Activated CD8-positive, alpha-beta memory T cell treated with anti-CD3 and anti-CD28 coated beads, Interleukin-2, amount 10 ng/mL, durations not matched to agents 7 days and 5 days (primary cell): Measurements from ENCODE around the gene SPRED3. TPM values are rescaled to one million over a fixed set of nuclear protein-coding genes. Genes with fewer than 3 reads are reported as not detected.

ENCODE experiments used
- ATAC-seq: fragments of 150-1000 bp; cut with Tn5 transposase; one replicate; pipeline ENCODE4 v1.10.0; 2021; ENCODE audit warnings: moderate library complexity
- CTCF ChIA-PET: fragments of 350-600 bp; sonication (Branson Sonifier 250); formaldehyde crosslinking; loops from one replicate; lab custom pipeline; 2021; ENCODE audit warnings: antibody characterized with exemption; lab: Charles Lee
- DNase-seq: peaks from one replicate; pipeline ENCODE4 v3.0.0-alpha.2; 2020
- H3K27ac Mint-ChIP-seq: one replicate; pipeline ENCODE4 v1.8.0; 2021; ENCODE audit warnings: mild to moderate bottlenecking, mixed read lengths
- H3K27me3 Mint-ChIP-seq: one replicate; pipeline ENCODE4 v1.8.0; 2021; ENCODE audit warnings: mixed read lengths
- H3K36me3 Mint-ChIP-seq: one replicate; pipeline ENCODE4 v1.8.0; 2021; ENCODE audit warnings: mild to moderate bottlenecking, mixed read lengths
- H3K4me1 Mint-ChIP-seq: one replicate; pipeline ENCODE4 v1.8.0; 2021; ENCODE audit warnings: mixed read lengths
- H3K4me3 Mint-ChIP-seq: one replicate; pipeline ENCODE4 v1.8.0; 2021; ENCODE audit warnings: mild to moderate bottlenecking, moderate library complexity, mixed read lengths
- H3K9me3 Mint-ChIP-seq: one replicate; pipeline ENCODE4 v1.8.0; 2022; ENCODE audit warnings: low read depth, mixed read lengths
- total RNA-seq, 2 experiments: library from RNA; stranded (reverse); gene quantifications; one replicate each; pipeline ENCODE4 v1.2.3, GENCODE V29; 2021

SPRED3 gene
- total RNA-seq, 2 experiments from 2014 or later: 0.84 to 0.93 TPM

DNA sequence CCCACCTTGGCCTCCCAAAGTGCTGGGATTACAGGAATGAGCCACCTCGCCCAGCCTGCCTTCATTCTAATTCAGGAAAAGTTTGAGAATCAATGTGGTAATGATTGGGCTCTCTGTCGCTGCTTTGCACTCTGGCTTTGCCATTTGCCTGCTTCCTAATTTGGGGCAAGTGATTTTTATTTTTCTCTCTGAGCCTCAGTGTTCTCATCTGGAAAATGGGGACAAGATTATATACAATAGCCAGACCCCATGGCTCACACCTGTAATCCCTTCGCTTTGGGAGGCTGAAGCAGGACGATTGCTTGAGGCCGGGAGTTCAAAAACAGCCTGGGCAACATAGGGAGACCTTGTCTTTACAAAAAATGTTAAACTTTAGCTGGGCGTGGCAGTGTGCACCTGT is 48.8 kb downstream of the SPRED3 start:
- Mint-ChIP-seq H3K27ac (no peak overlapping the region), H3K9me3 (no peaks in the 10 kb centered on the region), H3K27me3 (peaks cover 18% of the 10 kb centered on the region), H3K36me3 (no peaks in the 10 kb centered on the region), H3K4me1 (peaks cover 5% of the 10 kb centered on the region), H3K4me3 (no peak overlapping the region)
- DNase-seq (no peak), ATAC-seq (no peak)
- CTCF ChIA-PET: interaction anchor here (2.1 kb wide), 1 partner anchor 35 kb away, joined by 5 read pairs; the partner anchor contains the start of gene FAM98C

DNA sequence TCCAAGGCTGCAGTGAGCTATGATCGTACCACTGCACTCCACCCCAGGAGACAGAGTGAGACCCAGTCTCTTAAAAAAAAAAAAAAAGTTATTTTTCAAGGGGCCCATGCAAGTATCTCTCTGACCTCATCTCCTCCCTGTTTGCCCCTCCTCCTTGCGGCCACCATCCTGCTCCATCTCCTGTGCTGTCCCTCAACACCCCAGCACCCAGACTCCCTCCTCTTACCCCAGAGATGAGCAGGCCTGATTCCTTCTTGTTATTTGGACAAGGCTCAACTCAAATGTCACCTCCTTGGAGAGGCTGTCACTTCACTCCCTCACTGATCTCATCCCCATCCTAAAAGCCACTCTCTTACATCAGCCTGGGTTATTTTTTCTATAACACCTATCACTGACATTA is 49.4 kb downstream of the SPRED3 start:
- H3K4me3 Mint-ChIP-seq: no peak overlapping the region
- H3K27ac Mint-ChIP-seq: no peak overlapping the region
- DNase-seq (no peak), ATAC-seq (no peak)
- CTCF ChIA-PET: interaction anchor here (2.1 kb wide), 1 partner anchor 35 kb away, joined by 5 read pairs; the partner anchor contains the start of gene FAM98C
- no peaks in the 10 kb centered on the region for H3K36me3 Mint-ChIP-seq
- no peaks in the 10 kb centered on the region for H3K9me3 Mint-ChIP-seq
- peaks cover 5% of the 10 kb centered on the region for H3K4me1 Mint-ChIP-seq
- H3K27me3 Mint-ChIP-seq: peaks cover 18% of the 10 kb centered on the region

DNA sequence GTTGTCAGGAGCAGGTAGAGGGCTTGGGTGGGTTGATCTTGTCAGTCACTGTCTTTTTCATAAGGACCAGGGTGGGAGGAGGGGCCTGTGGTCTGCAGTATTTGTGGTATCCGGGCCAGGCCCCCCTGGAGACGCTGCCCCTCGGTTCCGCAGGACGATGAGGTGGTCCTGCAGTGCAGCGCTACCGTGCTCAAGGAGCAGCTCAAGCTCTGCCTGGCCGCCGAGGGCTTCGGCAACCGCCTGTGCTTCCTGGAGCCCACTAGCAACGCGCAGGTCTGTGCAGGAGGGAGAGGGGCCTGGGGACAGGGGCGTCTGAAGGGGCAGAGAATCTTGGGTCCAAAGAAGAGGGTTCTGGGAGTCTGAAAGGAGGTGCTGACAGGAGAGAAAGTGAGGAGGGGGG is 52.1 kb downstream of the SPRED3 start:
- H3K4me1 Mint-ChIP-seq: peaks cover 5% of the 10 kb centered on the region
- DNase-seq: no peak
- no peak overlapping the region for H3K4me3 Mint-ChIP-seq
- no peaks in the 10 kb centered on the region for H3K9me3 Mint-ChIP-seq
- H3K27ac Mint-ChIP-seq: no peak overlapping the region
- H3K36me3 Mint-ChIP-seq: no peaks in the 10 kb centered on the region
- CTCF ChIA-PET: no interaction called here
- no peak for ATAC-seq
- peaks cover 6% of the 10 kb centered on the region for H3K27me3 Mint-ChIP-seq

DNA sequence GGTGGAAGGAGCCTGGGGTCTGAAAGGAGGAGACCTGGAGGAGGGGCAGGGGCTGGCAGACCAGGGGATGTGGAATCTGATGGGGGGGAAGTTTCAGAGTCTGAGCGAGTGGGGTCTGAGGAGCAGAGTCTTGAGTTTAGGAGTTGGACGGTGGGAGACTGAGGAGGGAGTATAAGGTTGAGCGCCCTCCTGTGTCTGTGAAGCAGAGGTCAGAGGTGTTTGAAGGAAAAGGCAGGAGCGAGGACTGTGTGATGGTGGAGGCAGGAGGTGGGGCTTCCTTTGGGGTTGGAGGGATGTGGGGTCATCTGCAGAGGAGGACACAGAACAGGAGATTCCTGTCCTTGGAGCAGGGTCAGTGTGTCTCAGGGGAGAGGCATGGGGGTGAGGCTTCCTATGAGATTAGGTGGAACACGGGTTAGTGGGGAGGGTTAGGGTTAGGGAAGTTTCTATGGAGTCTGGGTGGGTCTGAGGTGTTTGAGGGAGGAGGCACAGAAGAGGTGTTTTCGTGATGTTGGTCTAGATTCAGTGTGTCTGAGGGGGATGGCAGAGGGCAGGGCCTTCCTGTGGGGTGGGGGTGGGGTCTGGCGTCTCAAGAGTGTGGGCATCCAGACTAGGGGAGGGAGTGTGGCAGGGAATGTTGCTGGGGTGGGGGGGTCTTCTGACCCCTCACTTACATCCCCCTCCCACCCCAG is 53.3 kb downstream of the SPRED3 start:
- peak; percentile 20 for ATAC-seq
- CTCF ChIA-PET: no interaction called here
- no peak overlapping the region for H3K4me3 Mint-ChIP-seq
- peaks cover 10% of the 10 kb centered on the region for H3K4me1 Mint-ChIP-seq
- no peak overlapping the region for H3K27ac Mint-ChIP-seq
- no peak for DNase-seq
- peaks cover 6% of the 10 kb centered on the region for H3K27me3 Mint-ChIP-seq
- no peaks in the 10 kb centered on the region for H3K36me3 Mint-ChIP-seq
- no peaks in the 10 kb centered on the region for H3K9me3 Mint-ChIP-seq

GRCh38 chr19:38442736-38443135 is 54.2 kb downstream of the SPRED3 start:
- peaks cover 3% of the 10 kb centered on the region for H3K27me3 Mint-ChIP-seq
- H3K4me3 Mint-ChIP-seq: no peak overlapping the region
- CTCF ChIA-PET: no interaction called here
- DNase-seq (no peak), ATAC-seq (no peak)
- no peaks in the 10 kb centered on the region for H3K9me3 Mint-ChIP-seq
- H3K36me3 Mint-ChIP-seq: no peaks in the 10 kb centered on the region
- H3K4me1 Mint-ChIP-seq: peaks cover 10% of the 10 kb centered on the region
- no peak overlapping the region for H3K27ac Mint-ChIP-seq

DNA sequence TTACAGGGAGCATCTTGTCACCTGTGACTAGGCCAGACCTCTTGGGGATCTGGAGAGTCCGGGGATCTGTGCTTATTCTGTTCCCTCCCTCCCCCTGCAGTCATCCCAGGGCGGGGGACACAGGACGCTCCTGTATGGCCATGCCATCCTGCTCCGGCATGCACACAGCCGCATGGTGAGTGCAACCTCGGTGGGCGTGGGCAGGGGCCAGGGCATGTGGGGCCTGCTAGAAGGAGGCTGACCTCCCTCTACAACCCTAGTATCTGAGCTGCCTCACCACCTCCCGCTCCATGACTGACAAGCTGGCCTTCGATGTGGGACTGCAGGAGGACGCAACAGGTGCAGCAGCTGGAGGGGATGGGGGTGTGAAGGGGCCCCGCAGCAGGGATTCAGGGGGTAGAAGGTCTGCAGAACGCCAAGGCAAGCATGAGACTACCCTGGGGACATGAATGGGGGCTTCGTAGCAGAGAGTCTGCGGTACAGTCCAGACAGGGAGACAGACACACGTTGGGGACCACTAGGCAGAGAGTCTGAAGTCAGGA is 55.0 kb downstream of the SPRED3 start:
- Mint-ChIP-seq H3K4me3 (no peak overlapping the region), H3K36me3 (no peaks in the 10 kb centered on the region), H3K9me3 (no peaks in the 10 kb centered on the region), H3K4me1 (peaks cover 10% of the 10 kb centered on the region), H3K27me3 (no peaks in the 10 kb centered on the region), H3K27ac (no peak overlapping the region)
- no peak for DNase-seq
- CTCF ChIA-PET: no interaction called here
- no peak for ATAC-seq

- no peak overlapping the region for H3K27ac Mint-ChIP-seq
- no peak for ATAC-seq
- H3K9me3 Mint-ChIP-seq: no peaks in the 10 kb centered on the region
- no peak for DNase-seq
- peaks cover 10% of the 10 kb centered on the region for H3K4me1 Mint-ChIP-seq
- no peaks in the 10 kb centered on the region for H3K36me3 Mint-ChIP-seq
- H3K27me3 Mint-ChIP-seq: peaks cover 2% of the 10 kb centered on the region
- H3K4me3 Mint-ChIP-seq: no peak overlapping the region
- CTCF ChIA-PET: no interaction called here
Measured at GRCh38 chr19:38444026-38444425, 55.5 kb downstream of the SPRED3 start.

GRCh38 chr19:38445362-38445761 is 56.9 kb downstream of the SPRED3 start:
- DNase-seq (no peak), ATAC-seq (no peak)
- peaks cover 10% of the 10 kb centered on the region for H3K4me1 Mint-ChIP-seq
- H3K27me3 Mint-ChIP-seq: peaks cover 2% of the 10 kb centered on the region
- CTCF ChIA-PET: no interaction called here
- no peaks in the 10 kb centered on the region for H3K36me3 Mint-ChIP-seq
- H3K4me3 Mint-ChIP-seq: no peak overlapping the region
- no peak overlapping the region for H3K27ac Mint-ChIP-seq
- H3K9me3 Mint-ChIP-seq: no peaks in the 10 kb centered on the region

GRCh38 chr19:38448225-38448624 is 59.7 kb downstream of the SPRED3 start:
- H3K36me3 Mint-ChIP-seq: no peaks in the 10 kb centered on the region
- H3K4me3 Mint-ChIP-seq: no peak overlapping the region
- DNase-seq: no peak
- no peak for ATAC-seq
- no peak overlapping the region for H3K27ac Mint-ChIP-seq
- H3K9me3 Mint-ChIP-seq: no peaks in the 10 kb centered on the region
- CTCF ChIA-PET: no interaction called here
- H3K4me1 Mint-ChIP-seq: peaks cover 9% of the 10 kb centered on the region
- H3K27me3 Mint-ChIP-seq: peaks cover 2% of the 10 kb centered on the region

Other genes starting within 250 kb of the SPRED3 start
- under 1 TPM in 1 of 2 experiments, not detected in 1; 0.47 TPM for gene DPF1, start 164.5 kb upstream of the SPRED3 start, total RNA-seq
- gene PPP1R14A, start 132.3 kb upstream of the SPRED3 start, total RNA-seq: not detected
- 10 to 100 TPM in 1 of 2 experiments, 1 to 10 TPM in 1; 9.3 to 15.6 TPM for gene SPINT2, start 124.1 kb upstream of the SPRED3 start, total RNA-seq
- gene C19orf33, start 84.4 kb upstream of the SPRED3 start, total RNA-seq: not detected
- gene YIF1B, start 72.8 kb upstream of the SPRED3 start, total RNA-seq: 10 to 100 TPM; 69.7 to 76.7 TPM
- gene KCNK6, start 68.9 kb upstream of the SPRED3 start, total RNA-seq: 10 to 100 TPM; 10.8 to 13.5 TPM
- gene CATSPERG, start 52.9 kb upstream of the SPRED3 start, total RNA-seq: 1 to 10 TPM; 4.3 to 7.3 TPM
- gene PSMD8, start 14.1 kb upstream of the SPRED3 start, total RNA-seq: 100 to 1,000 TPM; 164 to 204 TPM
- gene GGN, start 663 bp upstream of the SPRED3 start, total RNA-seq: not detected
- 10 to 100 TPM; 22.4 to 24.1 TPM for gene FAM98C, start 14.4 kb downstream of the SPRED3 start, total RNA-seq
- 1 to 10 TPM; 1.4 to 1.6 TPM for gene RASGRP4, start 37.5 kb downstream of the SPRED3 start, total RNA-seq
- gene RYR1, start 45.0 kb downstream of the SPRED3 start, total RNA-seq: 1 to 10 TPM; 1.5 to 1.6 TPM
- 100 to 1,000 TPM; 337 to 497 TPM for gene MAP4K1, start 229.3 kb downstream of the SPRED3 start, total RNA-seq
- 100 to 1,000 TPM; 281 to 308 TPM for gene EIF3K, start 230.5 kb downstream of the SPRED3 start, total RNA-seq